Activated naive CD4-positive, alpha-beta T cell treated with anti-CD3 and anti-CD28 coated beads, Interleukin-2, amount 50 U/mL, for 16 hours (primary cell): ENCODE measurements around the gene LYPLA2.

ENCODE experiments used
- DNase-seq: peaks from one replicate; pipeline ENCODE4 v3.0.0-alpha.2; 2020

Gene LYPLA2

GRCh38 chr1:23838401-23838866 lies 47.5 kb downstream of the LYPLA2 start:
- DNase-seq = peak; percentile 76

- no peak for DNase-seq
These were observed 52.7 kb downstream of the LYPLA2 start for GRCh38 chr1:23843644-23844043.
